Measurements from ENCODE around the gene LRRN3. TPM values are rescaled to one million over a fixed set of nuclear protein-coding genes. Genes with fewer than 3 reads are reported as not detected.

Gene LRRN3
- total RNA-seq, 1 donor from 2014 or later, result 2.2 TPM

- Mint-ChIP-seq H3K36me3 (ENCODE audit: low read depth, unreplicated experiment) (no peaks in the 10 kb centered on the region), H3K9me3 (ENCODE audit: unreplicated experiment) (no peaks in the 10 kb centered on the region), H3K27me3 (ENCODE audit: low read depth, unreplicated experiment) (no peaks in the 10 kb centered on the region), H3K4me1 (ENCODE audit: low read depth, unreplicated experiment) (peaks cover 3% of the 10 kb centered on the region), H3K4me3 (ENCODE audit: unreplicated experiment) (no peak overlapping the region), H3K27ac (ENCODE audit: unreplicated experiment) (no peak overlapping the region)
- Histone ChIP-seq H3K4me3 (ENCODE audit: insufficient read depth, low read depth, low read length) (no peak overlapping the region), H2AFZ (ENCODE audit: low read depth, low read length) (no peak overlapping the region), H3K4me2 (ENCODE audit: low read length) (no peak overlapping the region), H3K27me3 (ENCODE audit: insufficient read depth, low read length) (no peaks in the 10 kb centered on the region), H4K20me1 (ENCODE audit: insufficient read depth, low read length) (no peaks in the 10 kb centered on the region), H3K4me1 (ENCODE audit: insufficient read depth, low read length) (no peaks in the 10 kb centered on the region), H3K36me3 (ENCODE audit: insufficient read depth, low read length) (no peaks in the 10 kb centered on the region), H3K9me3 (ENCODE audit: insufficient read depth, low read depth, low read length) (no peaks in the 10 kb centered on the region), H3K79me2 (ENCODE audit: insufficient read depth, low read length) (no peaks in the 10 kb centered on the region), H3K27ac (ENCODE audit: low read depth, low read length) (no peak overlapping the region), H3K9ac (ENCODE audit: low read length) (no peak overlapping the region)
- DNase-seq (ENCODE audit: low read depth) (no peak), FAIRE-seq (no peak)
- TF ChIP-seq CTCF (IDR thresholded peaks at IDR 0.05; ENCODE audit: insufficient read depth, low read depth, low read length), result no peak
- TF ChIP-seq EZH2 (IDR thresholded peaks at IDR 0.05; ENCODE audit: insufficient read depth, low read length), result no peak
Measured at GRCh38 chr7:111101856-111102646, 11.1 kb downstream of the LRRN3 start.

- no peak overlapping the region for H3K4me3 Mint-ChIP-seq (ENCODE audit: unreplicated experiment)
- Histone ChIP-seq H3K4me2 (ENCODE audit: low read length) (no peak overlapping the region), H4K20me1 (ENCODE audit: insufficient read depth, low read length) (no peaks in the 10 kb centered on the region), H3K9ac (ENCODE audit: low read length) (no peak overlapping the region), H3K4me3 (ENCODE audit: insufficient read depth, low read depth, low read length) (no peak overlapping the region), H3K9me3 (ENCODE audit: insufficient read depth, low read depth, low read length) (no peaks in the 10 kb centered on the region), H3K27ac (ENCODE audit: low read depth, low read length) (no peak overlapping the region), H3K27me3 (ENCODE audit: insufficient read depth, low read length) (no peaks in the 10 kb centered on the region), H3K36me3 (ENCODE audit: insufficient read depth, low read length) (no peaks in the 10 kb centered on the region), H2AFZ (ENCODE audit: low read depth, low read length) (no peak overlapping the region), H3K79me2 (ENCODE audit: insufficient read depth, low read length) (no peaks in the 10 kb centered on the region), H3K4me1 (ENCODE audit: insufficient read depth, low read length) (no peaks in the 10 kb centered on the region)
- H3K36me3 Mint-ChIP-seq (ENCODE audit: low read depth, unreplicated experiment), result no peaks in the 10 kb centered on the region
- peaks cover 6% of the 10 kb centered on the region for H3K4me1 Mint-ChIP-seq (ENCODE audit: low read depth, unreplicated experiment)
- FAIRE-seq (no peak), DNase-seq (ENCODE audit: low read depth) (no peak)
- no peak for TF ChIP-seq CTCF (IDR thresholded peaks at IDR 0.05; ENCODE audit: insufficient read depth, low read depth, low read length)
- TF ChIP-seq EZH2 (IDR thresholded peaks at IDR 0.05; ENCODE audit: insufficient read depth, low read length), result no peak
- H3K9me3 Mint-ChIP-seq (ENCODE audit: unreplicated experiment), result no peaks in the 10 kb centered on the region
- H3K27ac Mint-ChIP-seq (ENCODE audit: unreplicated experiment), result no peak overlapping the region
- no peaks in the 10 kb centered on the region for H3K27me3 Mint-ChIP-seq (ENCODE audit: low read depth, unreplicated experiment)
Measured at GRCh38 chr7:111103136-111103535, 12.2 kb downstream of the LRRN3 start.

GRCh38 chr7:111103678-111104274 lies 12.8 kb downstream of the LRRN3 start:
- Mint-ChIP-seq H3K36me3 (ENCODE audit: low read depth, unreplicated experiment) (no peaks in the 10 kb centered on the region), H3K4me1 (ENCODE audit: low read depth, unreplicated experiment) (peaks cover 6% of the 10 kb centered on the region), H3K27me3 (ENCODE audit: low read depth, unreplicated experiment) (no peaks in the 10 kb centered on the region), H3K9me3 (ENCODE audit: unreplicated experiment) (no peaks in the 10 kb centered on the region), H3K4me3 (ENCODE audit: unreplicated experiment) (no peak overlapping the region), H3K27ac (ENCODE audit: unreplicated experiment) (no peak overlapping the region)
- Histone ChIP-seq H3K27me3 (ENCODE audit: insufficient read depth, low read length) (no peaks in the 10 kb centered on the region), H2AFZ (ENCODE audit: low read depth, low read length) (no peak overlapping the region), H3K9me3 (ENCODE audit: insufficient read depth, low read depth, low read length) (no peaks in the 10 kb centered on the region), H3K4me1 (ENCODE audit: insufficient read depth, low read length) (no peaks in the 10 kb centered on the region), H3K4me2 (ENCODE audit: low read length) (no peak overlapping the region), H3K9ac (ENCODE audit: low read length) (no peak overlapping the region), H3K27ac (ENCODE audit: low read depth, low read length) (no peak overlapping the region), H3K79me2 (ENCODE audit: insufficient read depth, low read length) (no peaks in the 10 kb centered on the region), H3K4me3 (ENCODE audit: insufficient read depth, low read depth, low read length) (no peak overlapping the region), H3K36me3 (ENCODE audit: insufficient read depth, low read length) (no peaks in the 10 kb centered on the region), H4K20me1 (ENCODE audit: insufficient read depth, low read length) (no peaks in the 10 kb centered on the region)
- FAIRE-seq, result no peak
- no peak for DNase-seq (ENCODE audit: low read depth)
- TF ChIP-seq EZH2 (IDR thresholded peaks at IDR 0.05; ENCODE audit: insufficient read depth, low read length), result no peak
- no peak for TF ChIP-seq CTCF (IDR thresholded peaks at IDR 0.05; ENCODE audit: insufficient read depth, low read depth, low read length)
